HL-60 (cell line): ENCODE measurements around the gene ASIC1.

Experiments used
- CTCF ChIP-seq: IDR thresholded peaks from one replicate; pipeline ENCODE4 v1.5.1; 2011; ENCODE audit warnings: low read length, control low read depth, inconsistent platforms; ENCODE audit not compliant: insufficient read depth
- GABPA ChIP-seq: IDR thresholded peaks from 2 replicates; pipeline ENCODE4 v1.6.1; 2012; ENCODE audit warnings: low read depth
- POLR2AphosphoS5 ChIP-seq: IDR thresholded peaks from 2 replicates; pipeline ENCODE4 v1.6.1; 2012; ENCODE audit warnings: low read depth

- TF ChIP-seq CTCF (peak; percentile 70), POLR2AphosphoS5 (peak; percentile 96), GABPA (peak; percentile 84)
Measured at GRCh38 chr12:50111693-50112455, 54.5 kb downstream of the ASIC1 start, which contains the start of gene COX14.
